SK-N-SH (cell line): Measurements from ENCODE around the gene PITPNM3. TPM values are rescaled to one million over a fixed set of nuclear protein-coding genes. Genes with fewer than 3 reads are reported as not detected.

ENCODE experiments used
- CTCF ChIA-PET: fragments of 300-600, 350-600 bp; formaldehyde crosslinking; extraction: SDS; loops from one replicate; lab custom pipeline; 2021; lab: Yijun Ruan, JAX
- POLR2A ChIA-PET: fragments of 350-600 bp; sonication (Branson Sonifier 250); formaldehyde crosslinking; extraction: SDS; loops from one replicate; lab custom pipeline; 2020; ENCODE audit warnings: antibody characterized with exemption, inconsistent platforms; lab: Yijun Ruan, JAX
- DNase-seq: peaks from one replicate; pipeline ENCODE4 v3.0.0; 2012
- H2AFZ ChIP-seq: fragments of 200-600 bp; sonication (generic); 2 replicates; pipeline ENCODE4 v1.8.1; 2016; ENCODE audit warnings: antibody characterized with exemption, mild to moderate bottlenecking, low read depth
- H3F3A ChIP-seq: fragments of 200-600 bp; sonication (generic); replicated peaks from 2 replicates; pipeline ENCODE3; 2016; ENCODE audit warnings: antibody characterized with exemption, mild to moderate bottlenecking; ENCODE audit not compliant: insufficient read depth
- H3K27ac ChIP-seq, 2 experiments: fragments of 200-500 bp in 1 of 2; fragments of 200-600 bp in 1 of 2; sonication (Bioruptor generic) in 1 of 2; sonication (generic), shearing (Covaris generic) in 1 of 2; 2 replicates each; pipeline versions ENCODE4 v1.5.1 to v1.6.1; 2014 to 2016; ENCODE audit warnings: low read depth in 2 of 2, inconsistent platforms in 1 of 2, low read length in 1 of 2, mild to moderate bottlenecking in 1 of 2, mixed read lengths in 1 of 2
- H3K27me3 ChIP-seq: fragments of 200-600 bp; sonication (generic), shearing (Covaris generic); 2 replicates; pipeline ENCODE4 v1.6.1; 2016; ENCODE audit warnings: mixed run types; ENCODE audit not compliant: insufficient read depth
- H3K36me3 ChIP-seq, 2 experiments: fragments of 200-500 bp in 1 of 2; fragments of 200-600 bp in 1 of 2; sonication (Bioruptor generic) in 1 of 2; sonication (generic) in 1 of 2; replicated peaks in 1 of 2; 2 replicates each; pipeline versions ENCODE3 to v1.5.1; 2014 to 2016; ENCODE audit warnings: low read length in 1 of 2, mild to moderate bottlenecking in 1 of 2; ENCODE audit not compliant: insufficient read depth in 2 of 2, control insufficient read depth in 1 of 2
- H3K4me1 ChIP-seq, 2 experiments: fragments of 200-500 bp in 1 of 2; fragments of 200-600 bp in 1 of 2; sonication (Bioruptor generic) in 1 of 2; sonication (generic), shearing (Covaris generic) in 1 of 2; 2 replicates each; pipeline versions ENCODE4 v1.5.1 to v1.6.1; 2014 to 2016; ENCODE audit warnings: low read depth in 1 of 2, low read length in 1 of 2, mixed run types in 1 of 2; ENCODE audit not compliant: insufficient read depth in 2 of 2, control insufficient read depth in 1 of 2
- H3K4me2 ChIP-seq: fragments of 200-600 bp; sonication (generic), shearing (Covaris generic); 2 replicates; pipeline ENCODE4 v1.6.1; 2017; ENCODE audit warnings: mixed run types
- H3K4me3 ChIP-seq, 2 experiments: fragments of 200-500 bp in 1 of 2; fragments of 200-600 bp in 1 of 2; sonication (Bioruptor generic) in 1 of 2; sonication (generic), shearing (Covaris generic) in 1 of 2; 2 replicates each; pipeline versions ENCODE4 v1.5.1 to v1.8.1; 2014 to 2016; ENCODE audit warnings: low read depth in 2 of 2, inconsistent platforms in 1 of 2, low read length in 1 of 2, mild to moderate bottlenecking in 1 of 2, mixed read lengths in 1 of 2, moderate library complexity in 1 of 2
- H3K79me2 ChIP-seq: fragments of 200-600 bp; sonication (generic); 2 replicates; pipeline ENCODE4 v1.8.1; 2017; ENCODE audit warnings: mild to moderate bottlenecking; ENCODE audit not compliant: insufficient read depth
- H3K9ac ChIP-seq: fragments of 200-600 bp; sonication (generic); 2 replicates; pipeline ENCODE4 v1.6.1; 2017; ENCODE audit warnings: mixed run types
- H3K9me2 ChIP-seq: fragments of 200-600 bp; sonication (generic); 2 replicates; pipeline ENCODE4 v1.6.1; 2017; ENCODE audit warnings: mixed run types
- H3K9me3 ChIP-seq: fragments of 200-600 bp; sonication (generic); 2 replicates; pipeline ENCODE4 v1.6.1; 2017; ENCODE audit warnings: mixed run types, mild to moderate bottlenecking, moderate library complexity
- H4K20me1 ChIP-seq: fragments of 200-600 bp; sonication (generic); 2 replicates; pipeline ENCODE4 v1.6.1; 2017; ENCODE audit warnings: mild to moderate bottlenecking, mixed run types; ENCODE audit not compliant: insufficient read depth
- CHD2 ChIP-seq: fragments of 150-350 bp; IDR thresholded peaks from 2 replicates; pipeline ENCODE4 v1.6.1; 2018; ENCODE audit warnings: low read length; ENCODE audit not compliant: partially characterized antibody
- EP300 ChIP-seq, 2 experiments: IDR thresholded peaks; 2 replicates each; pipeline versions ENCODE4 v1.4.0 to v1.6.1; 2012; ENCODE audit warnings: borderline replicate concordance in 1 of 2, low read depth in 1 of 2, low read length in 1 of 2
- FOXJ3 ChIP-seq: sonication (generic); formaldehyde crosslinking; IDR thresholded peaks from 2 replicates; pipeline ENCODE4 v1.5.1; 2020; ENCODE audit warnings: mild to moderate bottlenecking, missing genetic modification reagents
- FOXM1 ChIP-seq: IDR thresholded peaks from 2 replicates; pipeline ENCODE4 v1.4.0; 2012; ENCODE audit warnings: low read depth, mild to moderate bottlenecking
- GABPA ChIP-seq: IDR thresholded peaks from 2 replicates; pipeline ENCODE4 v1.4.0; 2012; ENCODE audit warnings: low read depth, mild to moderate bottlenecking
- MEF2A ChIP-seq: IDR thresholded peaks from 2 replicates; pipeline ENCODE4 v1.4.0; 2012; ENCODE audit warnings: low read depth, borderline replicate concordance
- MXI1 ChIP-seq: IDR thresholded peaks from 2 replicates; pipeline ENCODE4 v1.6.1; 2012; ENCODE audit warnings: mild to moderate bottlenecking, low read depth, low read length, improper control_type of control experiment
- NRF1 ChIP-seq: IDR thresholded peaks from 2 replicates; pipeline ENCODE4 v1.6.1; 2012; ENCODE audit warnings: low read depth, mild to moderate bottlenecking, low read length
- RAD21 ChIP-seq: IDR thresholded peaks from 2 replicates; pipeline ENCODE4 v1.6.1; 2012; ENCODE audit warnings: mild to moderate bottlenecking, low read length
- RFX5 ChIP-seq: IDR thresholded peaks from 2 replicates; pipeline ENCODE4 v1.6.1; 2012; ENCODE audit warnings: mild to moderate bottlenecking, improper control_type of control experiment, low read length
- RXRA ChIP-seq: IDR thresholded peaks from 2 replicates; pipeline ENCODE4 v1.4.0; 2012; ENCODE audit warnings: low read depth, mild to moderate bottlenecking, borderline replicate concordance
- SIN3A ChIP-seq: IDR thresholded peaks from 2 replicates; pipeline ENCODE4 v1.6.1; 2012; ENCODE audit warnings: low read depth, mild to moderate bottlenecking, low read length, moderate library complexity, borderline replicate concordance
- SMC3 ChIP-seq: IDR thresholded peaks from 2 replicates; pipeline ENCODE4 v1.6.1; 2012; ENCODE audit warnings: low read depth, low read length, improper control_type of control experiment
- TCF12 ChIP-seq: IDR thresholded peaks from 2 replicates; pipeline ENCODE4 v1.4.0; 2012
- USF2 ChIP-seq: fragments of 150-350 bp; IDR thresholded peaks from 2 replicates; pipeline ENCODE4 v1.6.1; 2017; ENCODE audit warnings: antibody characterized with exemption, low read length, low read depth, borderline replicate concordance
- YY1 ChIP-seq: IDR thresholded peaks from 2 replicates; pipeline ENCODE4 v1.4.0; 2012; ENCODE audit warnings: low read depth, mild to moderate bottlenecking
- ZBTB33 ChIP-seq: IDR thresholded peaks from 2 replicates; pipeline ENCODE4 v1.4.0; 2012; ENCODE audit warnings: low read depth, borderline replicate concordance
- WGBS: methylation state at CpG from one replicate; pipeline ENCODE4 v1.1.6; 2017; ENCODE audit warnings: low lambda C conversion rate; 5-methylcytosine and 5-hydroxymethylcytosine counted together
- polyA plus RNA-seq, 3 experiments: library from polyadenylated mRNA; depleted of rRNA; stranded (reverse); fragments of >200 nt; gene quantifications; 2 replicates each; pipeline ENCODE4 v1.2.3, GENCODE V29; 2012
- TF ChIP-seq, protein P1 (sequence below): IDR thresholded peaks from 2 replicates; pipeline ENCODE4; 2012
- TF ChIP-seq, protein P2 (sequence below): fragments of 150-350 bp; IDR thresholded peaks from 2 replicates; pipeline ENCODE4 v1.6.1; 2016; ENCODE audit warnings: mild to moderate bottlenecking, low read depth, low read length

The PITPNM3 gene
- polyA plus RNA-seq, 1 of the 3 experiments (the other 2 are of a cell fraction) = 0.82 TPM

DNA sequence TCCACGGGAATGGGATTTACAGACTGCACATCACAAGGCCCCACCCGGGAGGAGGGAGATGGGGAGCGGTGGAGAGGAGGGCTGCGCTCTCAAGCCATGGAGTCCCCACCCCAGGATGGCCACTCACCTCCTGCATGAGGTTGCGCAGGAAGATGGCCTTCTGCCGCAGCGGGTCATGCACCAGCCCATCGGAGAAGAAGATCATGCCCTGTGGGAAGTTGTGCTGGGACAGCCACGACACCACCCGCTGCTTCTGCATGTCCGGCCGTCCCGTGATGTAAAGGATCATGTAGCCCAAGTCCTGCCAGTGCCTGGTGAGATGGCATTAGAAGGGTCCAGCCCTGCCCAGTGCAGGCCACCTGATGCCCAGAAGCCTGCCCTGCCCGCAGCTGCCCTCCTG, 95.1 kb downstream of the PITPNM3 start:
- Histone ChIP-seq H3F3A (no peaks in the 10 kb centered on the region), H4K20me1 (no peaks in the 10 kb centered on the region), H2AFZ (no peak overlapping the region), H3K79me2 (no peaks in the 10 kb centered on the region), H3K4me2 (no peak overlapping the region), H3K9me2 (no peaks in the 10 kb centered on the region), H3K9me3 (no peaks in the 10 kb centered on the region), H3K27me3 (no peaks in the 10 kb centered on the region), H3K4me3 (no peak overlapping the region), H3K27ac (no peak overlapping the region), H3K9ac (no peak overlapping the region), H3K4me1 (peaks cover 3% of the 10 kb centered on the region in 2 experiments; a peak in 2 of 4 replicates), H3K36me3 (no peaks in the 10 kb centered on the region)
- ChIA-PET POLR2A (no interaction called here), CTCF (no interaction called here)
- no peak for DNase-seq
- WGBS = 81% methylated on average over 5 of the region's 14 CpGs
- TF ChIP-seq RFX5 (no peak), MEF2A (no peak), YY1 (no peak), FOXJ3 (no peak), EP300 (IDR thresholded peaks at IDR 0.05; ENCODE audit: borderline replicate concordance in 1 of 2, low read depth in 1 of 2, low read length in 1 of 2) (no peak), SIN3A (no peak), USF2 (no peak), GABPA (no peak), RAD21 (no peak), NRF1 (no peak), FOXM1 (no peak), ZBTB33 (no peak), TCF12 (no peak), RXRA (no peak), MXI1 (no peak), CHD2 (no peak), SMC3 (no peak)
- TF ChIP-seq, protein P1, sequence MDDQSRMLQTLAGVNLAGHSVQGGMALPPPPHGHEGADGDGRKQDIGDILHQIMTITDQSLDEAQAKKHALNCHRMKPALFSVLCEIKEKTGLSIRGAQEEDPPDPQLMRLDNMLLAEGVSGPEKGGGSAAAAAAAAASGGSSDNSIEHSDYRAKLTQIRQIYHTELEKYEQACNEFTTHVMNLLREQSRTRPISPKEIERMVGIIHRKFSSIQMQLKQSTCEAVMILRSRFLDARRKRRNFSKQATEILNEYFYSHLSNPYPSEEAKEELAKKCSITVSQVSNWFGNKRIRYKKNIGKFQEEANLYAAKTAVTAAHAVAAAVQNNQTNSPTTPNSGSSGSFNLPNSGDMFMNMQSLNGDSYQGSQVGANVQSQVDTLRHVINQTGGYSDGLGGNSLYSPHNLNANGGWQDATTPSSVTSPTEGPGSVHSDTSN = no peak
- TF ChIP-seq, protein P2, sequence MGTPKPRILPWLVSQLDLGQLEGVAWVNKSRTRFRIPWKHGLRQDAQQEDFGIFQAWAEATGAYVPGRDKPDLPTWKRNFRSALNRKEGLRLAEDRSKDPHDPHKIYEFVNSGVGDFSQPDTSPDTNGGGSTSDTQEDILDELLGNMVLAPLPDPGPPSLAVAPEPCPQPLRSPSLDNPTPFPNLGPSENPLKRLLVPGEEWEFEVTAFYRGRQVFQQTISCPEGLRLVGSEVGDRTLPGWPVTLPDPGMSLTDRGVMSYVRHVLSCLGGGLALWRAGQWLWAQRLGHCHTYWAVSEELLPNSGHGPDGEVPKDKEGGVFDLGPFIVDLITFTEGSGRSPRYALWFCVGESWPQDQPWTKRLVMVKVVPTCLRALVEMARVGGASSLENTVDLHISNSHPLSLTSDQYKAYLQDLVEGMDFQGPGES = no peak
